DND-41 (cell line): ENCODE results near the gene SLC25A4.

Source experiments
- ATAC-seq: fragments of 200-7000 bp; cut with Tn5 transposase; 3 replicates; pipeline ENCODE4 v1.9.1; 2021; ENCODE audit warnings: low read depth; ENCODE audit not compliant: insufficient read depth
- DNase-seq: peaks from one replicate; pipeline ENCODE4 v3.0.0-alpha.2; 2020
- H2AFZ ChIP-seq: 2 replicates; pipeline ENCODE4 v1.6.0; 2012; ENCODE audit warnings: low read depth, low read length
- H3K27ac ChIP-seq: 2 replicates; pipeline ENCODE4 v1.5.1; 2012; ENCODE audit warnings: low read length, inconsistent platforms
- H3K27me3 ChIP-seq: fragments of 200-600 bp; sonication (generic); 2 replicates; pipeline ENCODE4 v1.6.0; 2012; ENCODE audit warnings: low read length, mild to moderate bottlenecking, inconsistent platforms; ENCODE audit not compliant: insufficient read depth, poor library complexity
- H3K36me3 ChIP-seq: 2 replicates; pipeline ENCODE4 v1.5.1; 2012; ENCODE audit warnings: low read length, inconsistent platforms; ENCODE audit not compliant: insufficient read depth
- H3K4me1 ChIP-seq: 2 replicates; pipeline ENCODE4 v1.5.1; 2012; ENCODE audit warnings: mild to moderate bottlenecking, low read length; ENCODE audit not compliant: insufficient read depth
- H3K4me2 ChIP-seq: 2 replicates; pipeline ENCODE4 v1.6.0; 2012; ENCODE audit warnings: mild to moderate bottlenecking, moderate library complexity, low read length, inconsistent platforms; ENCODE audit not compliant: insufficient read depth
- H3K4me3 ChIP-seq, 2 experiments: fragments of 200-600 bp in 1 of 2; shearing (Covaris generic) in 1 of 2; 2 replicates each; pipeline ENCODE4 v1.5.1; 2012 to 2016; ENCODE audit warnings: inconsistent platforms in 2 of 2, low read length in 2 of 2, mild to moderate bottlenecking in 2 of 2, low read depth in 1 of 2, moderate library complexity in 1 of 2
- H3K79me2 ChIP-seq: 2 replicates; pipeline ENCODE4 v1.6.0; 2012; ENCODE audit warnings: low read length, inconsistent platforms; ENCODE audit not compliant: insufficient read depth
- H3K9ac ChIP-seq: 2 replicates; pipeline ENCODE4 v1.6.0; 2012; ENCODE audit warnings: low read depth, mild to moderate bottlenecking, inconsistent platforms, low read length, moderate library complexity
- H3K9me3 ChIP-seq: 2 replicates; pipeline ENCODE4 v1.5.1; 2012; ENCODE audit warnings: low read length, moderate library complexity, mild to moderate bottlenecking, inconsistent platforms; ENCODE audit not compliant: insufficient read depth, severe bottlenecking
- H4K20me1 ChIP-seq: 2 replicates; pipeline ENCODE4 v1.6.0; 2012; ENCODE audit warnings: low read length; ENCODE audit not compliant: insufficient read depth
- EZH2 ChIP-seq: IDR thresholded peaks from 3 replicates; pipeline ENCODE4 v1.6.1; 2012; ENCODE audit warnings: borderline replicate concordance, low read depth, mild to moderate bottlenecking, moderate library complexity, low read length, inconsistent platforms; ENCODE audit not compliant: severe bottlenecking
- TF ChIP-seq, protein P1 (sequence below): IDR thresholded peaks from 2 replicates; pipeline ENCODE4 v1.5.1; 2012; ENCODE audit warnings: borderline replicate concordance, low read length, moderate library complexity, mild to moderate bottlenecking; ENCODE audit not compliant: poor library complexity, severe bottlenecking; ENCODE audit errors: extremely low read depth

SLC25A4 gene

GRCh38 chr4:185183622-185184281 lies 40.7 kb downstream of the SLC25A4 start:
- Histone ChIP-seq H4K20me1 (peaks cover 34% of the 10 kb centered on the region), H3K27ac (no peak overlapping the region), H3K4me2 (no peak overlapping the region), H3K4me1 (no peaks in the 10 kb centered on the region), H3K9me3 (no peaks in the 10 kb centered on the region), H3K79me2 (peaks cover 24% of the 10 kb centered on the region), H3K27me3 (no peaks in the 10 kb centered on the region), H3K36me3 (peaks cover 18% of the 10 kb centered on the region), H3K9ac (no peak overlapping the region), H2AFZ (no peak overlapping the region), H3K4me3 (no peak overlapping the region)
- no peak for TF ChIP-seq EZH2
- TF ChIP-seq, protein P1, sequence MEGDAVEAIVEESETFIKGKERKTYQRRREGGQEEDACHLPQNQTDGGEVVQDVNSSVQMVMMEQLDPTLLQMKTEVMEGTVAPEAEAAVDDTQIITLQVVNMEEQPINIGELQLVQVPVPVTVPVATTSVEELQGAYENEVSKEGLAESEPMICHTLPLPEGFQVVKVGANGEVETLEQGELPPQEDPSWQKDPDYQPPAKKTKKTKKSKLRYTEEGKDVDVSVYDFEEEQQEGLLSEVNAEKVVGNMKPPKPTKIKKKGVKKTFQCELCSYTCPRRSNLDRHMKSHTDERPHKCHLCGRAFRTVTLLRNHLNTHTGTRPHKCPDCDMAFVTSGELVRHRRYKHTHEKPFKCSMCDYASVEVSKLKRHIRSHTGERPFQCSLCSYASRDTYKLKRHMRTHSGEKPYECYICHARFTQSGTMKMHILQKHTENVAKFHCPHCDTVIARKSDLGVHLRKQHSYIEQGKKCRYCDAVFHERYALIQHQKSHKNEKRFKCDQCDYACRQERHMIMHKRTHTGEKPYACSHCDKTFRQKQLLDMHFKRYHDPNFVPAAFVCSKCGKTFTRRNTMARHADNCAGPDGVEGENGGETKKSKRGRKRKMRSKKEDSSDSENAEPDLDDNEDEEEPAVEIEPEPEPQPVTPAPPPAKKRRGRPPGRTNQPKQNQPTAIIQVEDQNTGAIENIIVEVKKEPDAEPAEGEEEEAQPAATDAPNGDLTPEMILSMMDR = peak; percentile 79
- peak; percentile 75 for DNase-seq
- peak; percentile 86 for ATAC-seq

GRCh38 chr4:185186769-185187168 lies 43.7 kb downstream of the SLC25A4 start:
- no peak overlapping the region for H3K9ac ChIP-seq
- H3K79me2 ChIP-seq = peaks cover 17% of the 10 kb centered on the region
- TF ChIP-seq, protein P1 = no peak
- no peak for TF ChIP-seq EZH2
- H3K36me3 ChIP-seq = peaks cover 33% of the 10 kb centered on the region
- no peak overlapping the region for H3K4me3 ChIP-seq
- DNase-seq = no peak
- H2AFZ ChIP-seq = no peak overlapping the region
- no peaks in the 10 kb centered on the region for H3K4me1 ChIP-seq
- H3K9me3 ChIP-seq = no peaks in the 10 kb centered on the region
- no peaks in the 10 kb centered on the region for H3K27me3 ChIP-seq
- no peak for ATAC-seq
- H4K20me1 ChIP-seq = peaks cover 20% of the 10 kb centered on the region; the same call in 1 of the 2 replicates
- H3K4me2 ChIP-seq = no peak overlapping the region
- no peak overlapping the region for H3K27ac ChIP-seq

GRCh38 chr4:185189606-185190305 lies 46.7 kb downstream of the SLC25A4 start:
- H4K20me1 ChIP-seq = peaks cover 3% of the 10 kb centered on the region; the same call in 1 of the 2 replicates
- peaks cover 26% of the 10 kb centered on the region for H3K36me3 ChIP-seq
- H3K4me2 ChIP-seq = no peak overlapping the region
- DNase-seq = no peak
- no peak overlapping the region for H3K9ac ChIP-seq
- H2AFZ ChIP-seq = no peak overlapping the region
- H3K4me1 ChIP-seq = no peaks in the 10 kb centered on the region
- peaks cover 15% of the 10 kb centered on the region for H3K79me2 ChIP-seq
- no peaks in the 10 kb centered on the region for H3K27me3 ChIP-seq
- H3K4me3 ChIP-seq = no peak overlapping the region
- ATAC-seq = no peak
- TF ChIP-seq, protein P1 = no peak
- no peak for TF ChIP-seq EZH2
- H3K9me3 ChIP-seq = no peaks in the 10 kb centered on the region
- H3K27ac ChIP-seq = no peak overlapping the region
